ENCODE measurements around the gene PHRF1.
"Not testable (repeated sequence)": the region's sequence is repeated elsewhere in the genome, so short reads cannot be mapped to it uniquely, and the experiment has no call there.

The PHRF1 gene

GRCh38 chr11:626475-627307, 50.4 kb downstream of the PHRF1 start, which contains the start of gene SCT:
SCT (minus strand) TSS chr11:627181; CDS start chr11:627143, 38 bp downstream.
- no peak for DNase-seq (ENCODE audit: low read depth in 2 of 2, low spot score in 1 of 2)

- no peak for DNase-seq (ENCODE audit: low read depth in 2 of 2, low spot score in 1 of 2)
Measured at GRCh38 chr11:627308-627576, 51.0 kb downstream of the PHRF1 start.

GRCh38 chr11:628056-628455, 51.8 kb downstream of the PHRF1 start:
- no peak for DNase-seq (ENCODE audit: low read depth in 2 of 2, low spot score in 1 of 2)

- no peak for DNase-seq (ENCODE audit: low read depth in 2 of 2, low spot score in 1 of 2)
Measured at GRCh38 chr11:629237-629583, 52.9 kb downstream of the PHRF1 start.

GRCh38 chr11:630871-631270, 54.6 kb downstream of the PHRF1 start:
- no peak for DNase-seq (ENCODE audit: low read depth in 2 of 2, low spot score in 1 of 2)

- DNase-seq (ENCODE audit: low read depth in 2 of 2, low spot score in 1 of 2) = no peak
Measured at GRCh38 chr11:635945-636510, 59.8 kb downstream of the PHRF1 start.

GRCh38 chr11:636511-637332, 60.5 kb downstream of the PHRF1 start, which contains the start of gene DRD4:
DRD4 (plus strand) TSS chr11:637269; CDS start chr11:637305, 36 bp downstream.
- DNase-seq (ENCODE audit: low read depth in 2 of 2, low spot score in 1 of 2) = no peak

- no peak for DNase-seq (ENCODE audit: low read depth in 2 of 2, low spot score in 1 of 2)
Measured at GRCh38 chr11:637333-637592, 61.0 kb downstream of the PHRF1 start.

- no peak for DNase-seq (ENCODE audit: low read depth in 2 of 2, low spot score in 1 of 2)
Measured at GRCh38 chr11:637593-638521, 61.6 kb downstream of the PHRF1 start.

GRCh38 chr11:638631-639331, 62.5 kb downstream of the PHRF1 start:
- DNase-seq (ENCODE audit: low read depth in 2 of 2, low spot score in 1 of 2) = no peak

- no peak for DNase-seq (ENCODE audit: low read depth in 2 of 2, low spot score in 1 of 2)
Measured at GRCh38 chr11:639332-639955, 63.2 kb downstream of the PHRF1 start.

- no peak for DNase-seq (ENCODE audit: low read depth in 2 of 2, low spot score in 1 of 2)
Measured at GRCh38 chr11:640021-640706, 63.9 kb downstream of the PHRF1 start.

- DNase-seq (ENCODE audit: low read depth in 2 of 2, low spot score in 1 of 2) = no peak
Measured at GRCh38 chr11:641806-642370, 65.6 kb downstream of the PHRF1 start.

GRCh38 chr11:643366-643765, 67.1 kb downstream of the PHRF1 start:
- DNase-seq (ENCODE audit: low read depth in 2 of 2, low spot score in 1 of 2) = no peak

- DNase-seq (ENCODE audit: low read depth in 2 of 2, low spot score in 1 of 2) = no peak
Measured at GRCh38 chr11:643849-644738, 67.8 kb downstream of the PHRF1 start.

- DNase-seq (ENCODE audit: low read depth in 2 of 2, low spot score in 1 of 2) = no peak
Measured at GRCh38 chr11:645536-645935, 69.3 kb downstream of the PHRF1 start.

- DNase-seq (ENCODE audit: low read depth in 2 of 2, low spot score in 1 of 2) = no peak
Measured at GRCh38 chr11:646214-646613, 69.9 kb downstream of the PHRF1 start.

GRCh38 chr11:647672-648158, 71.4 kb downstream of the PHRF1 start:
- DNase-seq (ENCODE audit: low read depth in 2 of 2, low spot score in 1 of 2) = not testable (repeated sequence)
